K562 treated with DMSO at 1 percent for 4 hours (cell line): Measurements from ENCODE around the gene RNF135. TPM values are rescaled to one million over a fixed set of nuclear protein-coding genes. Genes with fewer than 3 reads are reported as not detected.

Experiments
- total RNA-seq: library from RNA; unstranded; fragments of 300-600 nt; gene quantifications from 2 replicates; pipeline ENCODE4 v1.2.3, GENCODE V29; 2022; ENCODE audit not compliant: insufficient read depth

Gene RNF135, protein sequence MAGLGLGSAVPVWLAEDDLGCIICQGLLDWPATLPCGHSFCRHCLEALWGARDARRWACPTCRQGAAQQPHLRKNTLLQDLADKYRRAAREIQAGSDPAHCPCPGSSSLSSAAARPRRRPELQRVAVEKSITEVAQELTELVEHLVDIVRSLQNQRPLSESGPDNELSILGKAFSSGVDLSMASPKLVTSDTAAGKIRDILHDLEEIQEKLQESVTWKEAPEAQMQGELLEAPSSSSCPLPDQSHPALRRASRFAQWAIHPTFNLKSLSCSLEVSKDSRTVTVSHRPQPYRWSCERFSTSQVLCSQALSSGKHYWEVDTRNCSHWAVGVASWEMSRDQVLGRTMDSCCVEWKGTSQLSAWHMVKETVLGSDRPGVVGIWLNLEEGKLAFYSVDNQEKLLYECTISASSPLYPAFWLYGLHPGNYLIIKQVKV
- not detected in 2 replicates for total RNA-seq

DNA sequence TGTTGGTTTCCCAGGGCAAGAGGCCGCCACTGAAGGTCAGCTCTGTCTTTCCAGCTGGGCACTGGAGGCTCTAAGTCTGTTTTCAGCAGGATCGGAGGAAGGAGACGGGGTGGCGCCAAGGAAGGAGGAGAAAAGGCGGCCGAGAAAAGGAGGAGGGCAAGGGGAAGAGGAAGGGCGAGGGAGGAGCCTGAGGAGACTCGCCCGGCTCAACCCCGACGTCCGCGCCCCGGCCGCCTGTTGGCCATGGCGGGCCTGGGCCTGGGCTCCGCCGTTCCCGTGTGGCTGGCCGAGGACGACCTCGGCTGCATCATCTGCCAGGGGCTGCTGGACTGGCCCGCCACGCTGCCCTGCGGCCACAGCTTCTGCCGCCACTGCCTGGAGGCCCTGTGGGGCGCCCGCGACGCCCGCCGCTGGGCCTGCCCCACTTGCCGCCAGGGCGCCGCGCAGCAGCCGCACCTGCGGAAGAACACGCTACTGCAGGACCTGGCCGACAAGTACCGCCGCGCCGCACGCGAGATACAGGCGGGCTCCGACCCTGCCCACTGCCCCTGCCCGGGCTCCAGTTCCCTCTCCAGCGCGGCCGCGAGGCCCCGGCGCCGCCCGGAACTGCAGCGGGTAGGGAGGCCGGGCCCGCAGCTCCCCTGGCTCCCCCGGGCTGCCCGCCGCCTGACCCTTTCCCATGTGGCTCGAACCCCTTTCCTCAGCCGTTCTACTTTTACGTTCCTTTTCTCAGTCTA, at the start of gene RNF135:
Gene RNF135 (plus strand): TSS at position 209 of the 737 bp plus-strand sequence. CDS start 35 bp downstream, at position 244.

DNA sequence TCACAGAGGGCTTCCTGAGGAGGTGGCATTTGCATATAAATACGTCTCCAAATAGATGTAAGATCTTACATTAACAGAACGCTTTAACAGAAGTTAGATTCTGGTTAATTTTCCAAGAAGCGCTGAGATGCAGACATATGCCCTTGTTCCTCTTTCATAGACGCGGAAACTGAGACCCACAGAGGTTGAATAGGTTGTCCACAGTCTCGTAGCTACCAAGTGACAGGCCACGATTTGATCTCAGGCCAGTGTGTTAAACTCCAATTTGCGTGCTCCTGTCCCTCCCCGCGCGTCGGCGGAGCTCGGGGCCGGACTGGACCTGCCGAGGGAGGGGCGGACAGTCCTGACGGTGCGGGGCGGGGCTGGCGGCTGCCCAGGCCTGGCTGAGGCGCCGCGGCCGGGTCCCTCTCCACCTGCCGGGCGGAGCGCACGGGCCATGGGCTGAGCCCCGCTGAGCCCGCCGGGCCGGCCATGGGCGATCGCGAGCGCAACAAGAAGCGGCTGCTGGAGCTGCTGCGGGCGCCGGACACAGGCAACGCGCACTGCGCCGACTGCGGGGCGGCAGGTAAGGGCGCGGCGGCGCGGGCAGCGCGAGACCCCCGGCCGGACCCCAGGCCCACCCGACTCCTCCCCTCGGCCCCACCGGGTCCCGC, 49.2 kb upstream of the RNF135 start, which contains the start of gene ADAP2:
Gene ADAP2 (plus strand): TSS at position 402 of the 653 bp plus-strand sequence. CDS start 70 bp downstream, at position 472.

Other genes starting within 250 kb of the RNF135 start
- gene CRLF3, start 146.3 kb upstream of the RNF135 start, total RNA-seq: 13.7 and 19.5 TPM in 2 replicates
- gene ATAD5, start 139.1 kb upstream of the RNF135 start, total RNA-seq: 6.2 and 6.9 TPM in 2 replicates
- 14.6 and 15.7 TPM in 2 replicates for gene TEFM, start 64.8 kb upstream of the RNF135 start, total RNA-seq
- not detected in 2 replicates for gene ADAP2, start 49.1 kb upstream of the RNF135 start, total RNA-seq
- gene NF1, start 123.9 kb downstream of the RNF135 start, total RNA-seq: 15.7 and 18.0 TPM in 2 replicates